HG02642 (cell line): ENCODE data around the gene PTPRG.

Source experiments
- ATAC-seq: cut with Tn5 transposase; IDR thresholded peaks from one replicate; pipeline ENCODE4 v1.9.1; 2021; ENCODE audit warnings: mild to moderate bottlenecking; ENCODE audit not compliant: unreplicated experiment, poor library complexity

The PTPRG gene

GRCh38 chr3:61646360-61646759 is 85.0 kb downstream of the PTPRG start:
- ATAC-seq: no peak

GRCh38 chr3:61646851-61647525 is 85.6 kb downstream of the PTPRG start:
- ATAC-seq: no peak

- no peak for ATAC-seq
Observed at GRCh38 chr3:61648481-61648880, 87.1 kb downstream of the PTPRG start.

GRCh38 chr3:61649381-61650170 is 88.2 kb downstream of the PTPRG start:
- ATAC-seq: no peak

GRCh38 chr3:61650276-61650675 is 88.9 kb downstream of the PTPRG start:
- ATAC-seq: no peak

- no peak for ATAC-seq
Observed at GRCh38 chr3:61650719-61651410, 89.5 kb downstream of the PTPRG start.

GRCh38 chr3:61657689-61658088 is 96.3 kb downstream of the PTPRG start:
- ATAC-seq: no peak

GRCh38 chr3:61662861-61663260 is 101.5 kb downstream of the PTPRG start:
- no peak for ATAC-seq

- ATAC-seq: no peak
Observed at GRCh38 chr3:61663356-61664104, 102.2 kb downstream of the PTPRG start.

- no peak for ATAC-seq
Observed at GRCh38 chr3:61664105-61664482, 102.7 kb downstream of the PTPRG start.

- ATAC-seq: no peak
Observed at GRCh38 chr3:61665121-61665520, 103.8 kb downstream of the PTPRG start.

GRCh38 chr3:61665987-61666386 is 104.6 kb downstream of the PTPRG start:
- no peak for ATAC-seq

- ATAC-seq: no peak
Observed at GRCh38 chr3:61666615-61667330, 105.4 kb downstream of the PTPRG start.

GRCh38 chr3:61667383-61667782 is 106.0 kb downstream of the PTPRG start:
- no peak for ATAC-seq

- ATAC-seq: no peak
Observed at GRCh38 chr3:61667814-61668213, 106.4 kb downstream of the PTPRG start.

GRCh38 chr3:61668317-61668864 is 107.0 kb downstream of the PTPRG start:
- no peak for ATAC-seq

- no peak for ATAC-seq
Observed at GRCh38 chr3:61669203-61669602, 107.8 kb downstream of the PTPRG start.

- no peak for ATAC-seq
Observed at GRCh38 chr3:61669668-61670299, 108.4 kb downstream of the PTPRG start.

GRCh38 chr3:61673651-61674050 is 112.3 kb downstream of the PTPRG start:
- no peak for ATAC-seq
